ENCODE results near the gene ZNF10.

ZNF10 gene

GRCh38 chr12:133130038-133130807, at the start of gene ZNF10, which contains the start of gene ZNF891:
Gene ZNF10 (plus strand): TSS chr12:133130627. CDS start chr12:133144493, 13,866 bp downstream.
Gene ZNF891 (minus strand): TSS chr12:133130274. CDS start chr12:133121918, 8,356 bp downstream.
- DNase-seq, result peak; percentile 66 to 97 (median 91)

GRCh38 chr12:133081159-133081780, 49.2 kb upstream of the ZNF10 start:
- DNase-seq, result no peak

GRCh38 chr12:133083345-133083744, 47.1 kb upstream of the ZNF10 start:
- no peak for DNase-seq

- DNase-seq, result no peak
Measured at GRCh38 chr12:133105620-133106019, 24.8 kb upstream of the ZNF10 start.

- no peak for DNase-seq
Measured at GRCh38 chr12:133106253-133106652, 24.2 kb upstream of the ZNF10 start.

GRCh38 chr12:133107121-133107520, 23.3 kb upstream of the ZNF10 start:
- no peak for DNase-seq

GRCh38 chr12:133108150-133108549, 22.3 kb upstream of the ZNF10 start:
- DNase-seq, result no peak

- DNase-seq, result no peak
Measured at GRCh38 chr12:133120385-133121191, 9.8 kb upstream of the ZNF10 start.

GRCh38 chr12:133124674-133125073, 5.8 kb upstream of the ZNF10 start:
- DNase-seq, result no peak

GRCh38 chr12:133129368-133130037, 924 bp upstream of the ZNF10 start:
- peak in 1 of 56 donors; percentile 58 for DNase-seq

GRCh38 chr12:133130808-133131128, 341 bp downstream of the ZNF10 start:
- peak in 25 of 56 donors; percentile 8 to 69 (median 40) for DNase-seq

- no peak for DNase-seq
Measured at GRCh38 chr12:133135747-133136146, 5.3 kb downstream of the ZNF10 start.

GRCh38 chr12:133145981-133146380, 15.6 kb downstream of the ZNF10 start:
- no peak for DNase-seq

- DNase-seq, result no peak
Measured at GRCh38 chr12:133156125-133156690, 25.8 kb downstream of the ZNF10 start.

GRCh38 chr12:133165776-133166175, 35.3 kb downstream of the ZNF10 start:
- no peak for DNase-seq

GRCh38 chr12:133172491-133172890, 42.1 kb downstream of the ZNF10 start:
- DNase-seq, result no peak

- DNase-seq, result no peak
Measured at GRCh38 chr12:133174901-133175300, 44.5 kb downstream of the ZNF10 start.

- no peak for DNase-seq
Measured at GRCh38 chr12:133180669-133181068, 50.2 kb downstream of the ZNF10 start.

- DNase-seq, result peak; percentile 27 to 91 (median 76)
Measured at GRCh38 chr12:133181238-133181959, 51.0 kb downstream of the ZNF10 start, which contains the start of gene ZNF268. Gene ZNF268 (plus strand): TSS chr12:133181495. CDS start chr12:133181998, 503 bp downstream.

- DNase-seq, result no peak
Measured at GRCh38 chr12:133190176-133190575, 59.7 kb downstream of the ZNF10 start.

All from amygdala (tissue), 56 donors.